HS-5 (cell line): Measurements from ENCODE around the gene TRABD2B.

Source experiments
- DNase-seq: peaks from one replicate; pipeline ENCODE4 v3.0.0-alpha.2; 2012; ENCODE audit warnings: low read depth

Gene TRABD2B

DNA sequence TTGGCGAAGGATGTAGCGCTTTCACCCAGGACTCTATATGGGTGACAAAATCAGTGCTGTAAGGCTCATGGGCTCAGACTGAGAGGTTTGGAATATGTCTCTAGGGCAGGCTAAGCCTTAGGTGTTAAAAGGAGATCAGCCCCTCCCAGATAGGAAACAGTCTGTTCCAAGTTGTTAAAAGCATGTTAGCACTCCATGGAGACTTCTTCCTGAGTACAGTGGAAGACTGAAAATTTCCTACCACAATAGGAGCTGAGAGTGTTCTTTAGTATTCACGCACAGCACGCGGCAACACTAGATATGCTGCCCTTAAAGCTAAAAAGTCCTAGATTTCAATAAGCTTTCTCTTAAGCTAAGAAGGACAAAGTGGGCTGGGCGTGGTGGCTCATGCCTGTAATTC, 122.1 kb downstream of the TRABD2B start:
- DNase-seq, result no peak

DNA sequence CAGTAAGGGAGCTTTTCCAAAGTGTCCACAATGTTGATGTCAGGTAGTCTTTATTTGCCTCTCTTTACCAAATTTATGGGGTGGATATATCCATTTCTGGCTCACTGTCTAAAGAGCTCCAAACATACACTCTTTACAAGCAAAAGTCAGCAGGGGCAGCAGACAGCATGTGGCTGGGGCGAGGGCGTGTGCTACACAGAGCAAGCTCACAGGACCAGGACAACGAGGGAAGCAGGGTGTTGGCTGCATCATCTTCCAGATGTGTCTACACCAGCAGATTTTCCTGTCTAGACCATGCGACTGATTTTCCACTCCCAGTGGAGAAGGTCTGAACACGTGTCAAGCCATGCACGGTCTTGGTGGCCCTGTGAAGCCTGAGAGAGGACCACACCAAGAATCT, 123.8 kb downstream of the TRABD2B start:
- DNase-seq, result no peak

DNA sequence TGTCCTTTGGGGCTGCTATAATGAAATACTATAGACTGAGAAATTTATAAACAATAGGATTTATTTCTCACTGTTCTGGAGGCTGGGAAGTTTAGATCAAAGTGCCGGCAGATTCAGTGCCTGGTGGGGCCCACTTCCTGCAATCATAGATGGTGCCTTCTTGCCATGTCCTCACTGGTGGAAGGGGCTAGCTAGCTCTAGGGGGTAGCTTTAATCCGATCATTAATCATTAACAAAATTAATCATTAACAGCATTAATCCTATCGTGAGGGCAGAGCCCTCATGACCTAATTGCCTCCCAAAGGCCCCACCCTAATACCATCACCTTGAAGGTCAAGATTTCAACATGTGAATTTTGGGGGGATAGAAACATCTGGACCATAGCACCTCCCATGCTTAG, 124.3 kb downstream of the TRABD2B start:
- no peak for DNase-seq

DNA sequence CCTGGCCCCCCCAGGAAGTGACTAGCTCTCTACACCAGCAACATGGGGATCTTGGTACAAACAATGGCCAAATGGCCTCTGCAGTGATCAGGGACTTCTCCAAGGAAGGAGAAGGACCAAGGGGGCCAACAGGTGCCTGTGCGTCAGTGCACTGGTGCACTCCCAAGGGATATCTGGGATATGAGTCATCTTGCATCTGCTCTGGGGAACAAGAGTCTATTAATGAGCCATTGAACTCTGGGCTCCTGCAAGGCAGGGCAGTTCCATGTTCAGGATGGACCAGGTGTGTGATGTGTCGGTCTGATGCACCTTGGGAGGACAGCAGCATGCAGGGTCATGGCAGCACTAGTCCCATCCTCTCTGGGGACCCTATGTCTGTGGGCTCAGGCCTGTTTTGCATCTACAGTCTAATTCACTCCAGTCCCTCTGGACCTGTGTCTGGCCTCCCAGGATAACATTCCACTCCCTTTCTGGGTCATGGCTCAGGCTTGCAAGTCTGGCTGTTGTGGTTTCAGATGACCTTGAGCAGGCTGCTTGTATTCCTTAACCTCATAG, 125.3 kb downstream of the TRABD2B start:
- DNase-seq, result no peak

DNA sequence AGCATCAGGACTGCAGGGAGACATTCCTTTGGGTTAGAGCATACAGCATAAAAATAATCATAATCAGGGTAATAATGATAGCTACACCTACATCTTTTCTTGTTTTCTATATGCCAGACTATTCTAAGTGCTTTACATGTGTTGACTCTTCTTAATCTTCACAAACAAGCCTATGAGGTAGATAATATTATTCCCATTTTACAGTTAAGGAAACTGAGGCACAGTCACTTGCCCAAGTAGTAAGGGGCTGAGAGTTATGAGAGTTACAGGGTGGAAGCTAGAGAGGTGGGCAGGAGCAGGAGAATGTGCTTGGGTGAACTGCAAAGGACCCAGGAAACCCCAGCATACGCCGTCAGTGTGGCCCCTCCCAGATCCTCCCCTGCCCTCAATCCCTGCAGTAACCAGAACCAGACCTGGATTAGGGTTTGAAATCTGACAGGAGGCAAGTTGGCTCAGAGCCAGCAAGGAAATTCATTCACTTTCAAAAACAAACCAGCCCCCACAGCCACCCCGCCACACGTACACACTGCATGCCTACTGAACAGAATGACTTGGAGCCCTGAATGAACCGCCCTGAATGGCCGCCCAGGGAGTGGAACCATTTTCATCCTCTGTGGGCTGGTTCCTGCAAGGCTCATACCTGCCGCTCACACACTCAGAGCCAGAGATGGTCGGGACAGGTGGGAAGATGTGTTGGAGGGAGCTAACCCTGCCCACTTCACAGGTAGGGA, 126.1 kb downstream of the TRABD2B start:
- no peak for DNase-seq

DNA sequence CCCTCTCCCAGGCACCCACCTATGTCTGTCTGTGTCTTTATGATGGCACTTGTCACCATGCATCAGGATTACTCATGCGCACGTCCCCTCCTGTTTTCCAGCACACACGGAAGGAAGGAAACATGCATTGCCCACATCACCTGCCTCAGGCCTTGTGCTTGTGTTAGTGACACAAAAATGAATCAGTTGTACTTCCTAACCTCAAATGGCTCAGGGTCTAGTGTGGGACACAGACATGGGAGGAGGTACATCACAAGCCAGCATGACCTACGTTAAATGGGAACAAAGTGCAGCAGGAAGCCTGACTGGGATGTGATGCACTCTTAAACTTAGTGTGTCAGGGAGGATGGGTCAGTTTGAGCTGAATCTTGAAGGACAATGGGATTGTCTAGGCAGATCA, 126.7 kb downstream of the TRABD2B start:
- no peak for DNase-seq

DNA sequence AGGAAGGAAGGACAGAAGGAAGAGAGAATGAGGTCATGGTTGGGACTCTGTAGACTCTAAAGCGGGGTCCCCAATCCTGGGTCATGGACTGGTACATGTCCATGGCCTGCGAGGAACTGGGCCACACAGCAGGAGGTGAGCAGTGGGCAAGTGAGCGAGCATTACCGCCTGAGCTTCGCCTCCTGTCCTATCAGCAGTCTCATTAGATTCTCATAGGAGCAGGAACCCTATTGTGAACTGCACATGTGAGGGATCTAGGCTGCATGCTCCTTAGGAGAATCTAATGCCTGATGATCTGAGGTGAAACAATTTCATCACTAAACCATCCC, 128.9 kb downstream of the TRABD2B start:
- DNase-seq, result no peak

DNA sequence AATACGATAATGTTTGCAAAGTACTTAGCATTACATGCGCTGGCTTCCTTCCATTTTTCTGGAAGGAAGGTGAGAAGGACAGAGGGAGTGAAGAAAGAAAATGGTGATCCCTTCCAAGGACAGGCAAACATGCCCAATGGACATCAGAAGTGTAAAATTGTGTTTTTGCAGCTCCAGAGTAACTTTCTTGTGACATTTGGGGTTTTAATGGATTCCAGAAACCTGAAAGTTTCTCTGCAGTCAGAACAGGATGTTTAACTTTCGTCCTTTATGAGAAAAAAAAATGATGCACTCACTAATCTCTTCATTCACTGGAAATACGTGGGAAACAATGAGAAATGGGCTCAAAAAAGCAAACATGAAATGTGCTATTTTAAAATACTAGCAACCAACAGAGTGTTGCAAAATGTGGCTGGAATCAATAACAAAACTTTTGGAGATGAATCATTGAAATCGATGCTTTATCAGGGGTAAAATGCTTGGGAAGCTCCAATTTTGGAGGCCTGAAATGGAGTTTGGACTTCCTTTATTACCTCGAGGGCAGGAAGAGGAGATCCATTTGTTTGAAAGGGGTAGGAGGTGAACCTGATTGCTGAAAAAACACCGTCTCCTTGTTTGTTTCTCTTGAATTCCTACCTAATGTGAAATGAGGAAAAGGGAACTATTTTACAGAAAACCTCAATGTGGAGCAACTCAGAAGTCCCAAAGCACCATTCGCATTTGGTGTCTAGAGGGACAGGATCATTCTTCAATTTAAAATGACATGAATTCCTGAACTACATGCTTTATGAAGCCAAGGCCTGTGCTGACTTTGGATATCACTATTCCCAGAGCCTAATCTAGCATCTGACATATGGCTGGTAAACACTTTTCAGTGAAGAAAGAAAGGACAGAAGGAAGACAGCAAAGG, 129.5 kb downstream of the TRABD2B start:
- no peak for DNase-seq

DNA sequence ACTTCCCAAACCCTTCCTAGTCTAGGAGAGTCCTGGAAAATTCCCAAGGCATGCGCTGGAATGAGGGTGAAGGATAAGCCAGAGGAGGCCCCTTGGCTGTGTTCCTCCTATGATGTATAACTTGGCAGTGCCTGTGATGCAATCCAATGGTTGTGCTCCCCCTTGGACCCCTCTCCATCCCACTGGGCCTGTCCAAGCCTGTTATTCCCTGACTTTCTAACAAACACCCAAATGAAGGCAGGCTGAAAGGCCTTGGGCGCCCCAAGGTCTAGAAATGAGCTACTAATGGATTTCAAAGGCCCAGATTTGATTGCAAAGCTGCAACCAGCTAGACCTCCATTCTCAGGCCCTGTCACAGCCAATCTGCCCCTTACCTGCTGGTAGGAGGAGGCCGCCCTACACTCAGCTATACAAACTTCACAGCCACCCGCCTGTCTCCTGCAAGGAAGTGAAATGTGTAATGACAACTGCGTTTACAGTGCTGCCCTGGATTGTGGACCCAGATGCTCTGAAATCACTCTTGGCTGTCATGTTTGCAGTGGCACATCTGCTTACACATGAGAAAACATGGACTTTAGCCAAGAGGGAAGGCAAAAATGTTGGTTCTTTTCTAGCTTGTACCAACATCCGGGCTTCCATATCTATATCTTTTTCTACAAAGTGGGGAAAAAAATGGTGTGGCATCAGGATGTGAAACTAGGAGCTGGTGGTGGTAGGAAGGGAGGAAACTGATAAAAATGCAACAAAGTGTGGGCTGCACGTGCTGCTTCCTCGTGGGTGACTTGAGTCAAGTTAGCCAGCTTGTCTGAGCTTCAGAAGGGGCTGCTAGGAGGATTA, 130.4 kb downstream of the TRABD2B start:
- DNase-seq, result no peak

DNA sequence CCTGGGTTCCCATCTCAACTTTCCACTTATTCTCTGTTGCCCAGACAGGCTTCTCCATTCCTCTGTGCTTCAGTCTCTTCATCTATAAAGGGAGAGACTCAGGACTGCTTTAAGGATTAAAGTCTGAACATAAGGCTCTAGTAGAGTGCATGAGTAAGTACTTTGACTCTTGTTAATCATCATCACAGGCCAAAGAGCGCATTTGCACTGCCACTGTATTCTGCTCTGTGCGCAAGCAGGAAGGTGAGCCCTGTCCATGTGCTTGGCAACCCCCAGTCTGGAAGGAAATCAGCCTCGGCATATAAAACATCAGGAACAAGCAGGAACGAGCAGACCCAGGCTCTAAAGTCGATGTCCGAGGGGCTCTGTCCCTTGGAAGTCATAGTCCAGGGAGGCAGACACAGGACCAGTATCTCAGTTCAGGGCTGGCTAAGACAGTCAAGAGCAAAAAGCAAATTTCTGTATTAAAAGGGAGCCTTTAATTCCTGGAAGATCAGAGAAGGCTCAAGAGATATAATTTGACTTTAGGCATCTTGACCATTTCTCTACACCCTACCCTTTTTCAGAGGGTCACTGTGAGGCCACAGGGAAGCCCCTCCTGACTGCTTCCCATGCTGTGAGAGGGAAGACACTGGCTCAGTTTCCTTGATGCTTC, 131.2 kb downstream of the TRABD2B start:
- no peak for DNase-seq

DNA sequence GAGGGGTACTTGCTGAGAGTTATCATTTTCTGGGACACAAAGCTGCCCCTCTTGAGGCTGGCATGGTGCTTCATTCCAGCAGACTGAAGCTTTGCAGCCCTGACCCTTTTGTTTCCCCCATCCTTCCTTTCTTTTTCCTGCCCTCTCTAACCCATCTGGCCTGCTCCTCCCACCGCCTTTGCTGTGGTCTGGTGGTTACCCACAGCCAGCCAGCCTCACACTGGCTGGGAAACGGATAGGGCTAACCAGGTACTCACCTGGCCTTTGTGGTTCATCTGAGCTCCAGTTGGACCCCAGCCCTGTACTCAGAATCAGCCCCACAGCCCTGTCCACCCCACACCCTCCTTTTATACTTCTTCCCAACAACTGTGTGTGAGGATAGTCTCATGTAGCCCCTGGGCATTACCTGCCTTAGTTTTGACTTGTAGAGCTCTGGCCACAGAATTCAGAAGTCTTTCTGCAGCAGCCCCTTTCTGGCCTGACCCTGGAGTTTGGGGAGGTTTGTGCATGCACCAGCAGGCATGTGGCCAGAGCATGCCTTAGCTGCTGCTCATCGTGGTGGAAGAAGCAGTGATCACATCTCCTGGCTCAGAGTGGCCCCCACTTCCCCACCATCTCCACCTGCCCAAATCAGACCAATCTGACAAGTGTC, 138.0 kb downstream of the TRABD2B start:
- DNase-seq, result no peak

DNA sequence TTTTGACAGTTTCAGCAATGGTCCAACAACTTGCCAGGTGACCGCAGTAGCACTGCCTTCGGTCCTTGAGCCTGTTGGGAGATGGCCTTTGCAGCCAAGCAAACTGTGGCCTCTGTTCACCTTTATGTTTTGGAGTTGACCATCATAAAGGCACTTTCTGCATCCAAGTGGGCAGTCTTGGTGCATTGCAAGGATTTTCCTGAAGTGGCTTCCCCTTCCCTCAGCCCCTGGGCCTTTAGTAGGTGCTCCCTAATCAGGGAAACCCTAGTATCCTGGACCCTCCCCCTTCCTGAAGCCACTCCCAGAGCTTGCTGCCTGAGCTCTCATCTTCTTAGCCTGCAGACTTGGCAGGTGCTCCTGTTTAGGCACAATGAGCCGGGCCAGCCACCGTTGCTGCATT, 140.2 kb downstream of the TRABD2B start:
- DNase-seq, result no peak

DNA sequence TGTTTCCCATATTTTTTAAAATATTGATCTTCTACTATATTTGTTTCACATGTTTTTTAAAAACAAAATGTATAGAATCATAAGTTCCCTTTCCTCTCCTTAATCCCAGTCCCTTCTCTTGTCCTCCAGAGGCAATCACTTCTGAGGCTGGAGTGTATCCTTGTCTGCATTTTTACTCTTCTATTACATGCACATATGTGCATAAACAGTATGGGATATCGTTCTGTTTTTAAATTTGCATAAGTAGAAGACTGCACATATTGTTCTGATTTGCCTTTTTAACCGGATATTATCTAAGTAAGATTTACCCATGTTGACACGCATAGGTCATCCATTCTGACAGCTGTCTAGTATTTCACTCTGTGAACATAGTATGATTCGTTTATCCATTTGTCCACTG, 142.0 kb downstream of the TRABD2B start:
- no peak for DNase-seq

DNA sequence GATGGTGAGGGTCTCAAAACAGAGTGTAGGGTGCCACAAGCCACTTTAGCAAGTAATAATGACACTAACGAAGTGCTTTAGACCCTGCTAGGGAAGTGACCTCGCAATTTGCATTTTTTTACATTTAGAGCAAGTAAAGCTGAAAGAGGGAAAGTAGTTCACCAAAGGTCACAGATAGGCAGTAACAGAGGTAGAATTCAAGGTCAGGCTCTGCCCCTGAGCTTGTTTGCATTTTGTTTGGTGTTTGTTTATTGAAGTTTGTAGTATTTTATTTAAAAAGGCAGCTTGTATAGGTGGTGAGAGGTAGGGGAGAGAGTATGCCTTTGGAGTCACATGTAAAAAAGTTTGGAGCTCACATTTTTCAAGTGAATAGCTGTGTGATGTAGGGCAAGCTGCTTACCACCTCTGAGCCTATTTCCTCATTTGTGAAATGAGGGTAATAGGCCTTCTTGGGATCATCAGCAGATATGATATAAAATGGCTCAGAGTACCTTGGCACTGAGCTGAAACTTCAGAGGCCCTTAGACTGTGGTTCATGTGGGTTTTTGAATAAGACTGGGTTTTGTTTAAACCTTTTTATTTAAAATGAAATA, 142.5 kb downstream of the TRABD2B start:
- no peak for DNase-seq

DNA sequence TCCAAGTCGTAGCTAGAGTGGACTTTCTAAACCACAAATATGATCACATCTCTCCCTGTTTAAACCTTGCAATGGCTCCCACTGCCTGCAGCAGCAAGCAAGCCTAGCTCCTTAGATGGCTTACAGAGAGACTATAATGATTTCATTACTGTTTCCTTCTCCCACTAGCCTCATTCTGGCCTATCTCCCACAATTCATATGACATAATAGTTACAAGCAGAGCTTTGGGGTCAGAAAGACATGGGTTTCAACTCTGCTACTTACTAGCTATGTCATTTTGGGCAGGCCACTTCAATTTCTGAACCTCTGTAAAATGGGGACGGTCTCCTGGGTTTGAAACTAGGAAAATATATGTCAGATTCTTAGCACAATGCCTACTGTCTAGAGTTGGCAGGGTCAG, 143.3 kb downstream of the TRABD2B start:
- no peak for DNase-seq

DNA sequence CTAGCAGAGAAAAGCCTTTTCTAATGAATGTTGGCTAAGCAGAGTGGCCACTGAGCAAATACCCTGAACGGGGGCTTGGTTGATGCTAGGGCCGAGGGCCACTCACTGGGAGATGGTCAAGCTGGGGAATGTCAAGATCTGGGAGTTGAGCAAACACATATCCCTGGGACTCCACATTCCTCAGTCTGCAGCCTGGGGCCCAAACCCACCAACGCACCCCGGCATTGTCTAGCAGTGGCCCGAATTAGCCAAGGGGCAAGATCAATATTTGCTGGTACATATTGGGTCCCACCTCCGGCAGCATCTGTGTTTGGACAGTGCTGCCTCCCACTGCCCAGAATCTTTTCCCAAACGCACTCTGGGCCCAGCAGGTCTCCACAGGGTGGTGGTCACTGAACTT, 144.1 kb downstream of the TRABD2B start:
- DNase-seq, result no peak

DNA sequence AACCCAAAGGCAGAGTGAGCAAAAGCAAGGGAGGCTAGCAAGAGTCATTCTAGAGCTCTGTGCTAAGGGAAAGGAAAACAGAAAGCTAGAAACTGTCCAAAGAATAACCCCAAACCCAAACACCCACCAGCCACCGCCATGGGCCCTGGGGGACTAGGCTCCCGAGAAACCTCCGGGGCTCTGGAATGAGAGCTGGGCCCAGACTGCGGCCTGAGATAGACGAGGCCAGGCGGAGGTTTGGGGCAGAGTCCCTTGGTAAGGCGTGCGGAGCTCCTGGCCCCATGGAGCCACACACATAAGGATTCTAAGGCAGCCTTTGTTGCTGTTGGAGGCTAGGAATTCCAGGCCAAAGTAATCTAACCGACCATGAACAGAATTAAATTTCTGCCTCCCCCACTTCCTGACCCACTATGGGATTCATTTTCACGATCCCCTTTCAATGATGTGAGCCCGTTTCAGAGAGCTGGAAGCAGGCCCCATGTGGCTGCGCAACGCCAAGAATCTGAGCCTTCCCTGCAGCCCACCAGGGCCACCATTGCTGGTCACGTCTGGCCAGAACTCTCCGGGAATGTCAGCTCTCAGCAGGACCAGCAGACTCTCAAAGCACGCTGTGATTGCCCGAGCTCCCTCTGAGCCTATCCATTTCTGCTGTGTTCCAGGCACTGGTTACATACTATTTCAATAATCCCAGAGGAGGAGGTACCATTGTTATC, 145.0 kb downstream of the TRABD2B start:
- no peak for DNase-seq

DNA sequence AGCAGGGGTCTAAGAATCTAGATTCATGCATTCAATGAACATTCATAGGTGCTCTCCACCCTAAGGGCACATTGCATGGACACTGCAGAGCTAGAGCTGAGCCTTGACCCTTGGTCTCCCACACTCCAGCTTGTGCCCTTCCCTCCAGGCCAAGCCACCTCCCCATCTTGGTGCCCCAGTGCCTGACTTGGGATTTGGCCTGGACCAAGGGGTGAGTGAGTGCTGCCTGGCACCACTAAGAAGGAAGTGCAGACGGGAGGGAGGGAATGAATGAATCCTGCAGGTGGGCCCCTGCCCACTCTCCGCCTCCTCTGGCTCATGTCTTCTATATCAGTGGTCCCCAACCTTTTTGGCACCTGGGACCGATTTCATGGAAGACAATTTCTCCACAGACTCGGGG, 146.7 kb downstream of the TRABD2B start:
- no peak for DNase-seq

DNA sequence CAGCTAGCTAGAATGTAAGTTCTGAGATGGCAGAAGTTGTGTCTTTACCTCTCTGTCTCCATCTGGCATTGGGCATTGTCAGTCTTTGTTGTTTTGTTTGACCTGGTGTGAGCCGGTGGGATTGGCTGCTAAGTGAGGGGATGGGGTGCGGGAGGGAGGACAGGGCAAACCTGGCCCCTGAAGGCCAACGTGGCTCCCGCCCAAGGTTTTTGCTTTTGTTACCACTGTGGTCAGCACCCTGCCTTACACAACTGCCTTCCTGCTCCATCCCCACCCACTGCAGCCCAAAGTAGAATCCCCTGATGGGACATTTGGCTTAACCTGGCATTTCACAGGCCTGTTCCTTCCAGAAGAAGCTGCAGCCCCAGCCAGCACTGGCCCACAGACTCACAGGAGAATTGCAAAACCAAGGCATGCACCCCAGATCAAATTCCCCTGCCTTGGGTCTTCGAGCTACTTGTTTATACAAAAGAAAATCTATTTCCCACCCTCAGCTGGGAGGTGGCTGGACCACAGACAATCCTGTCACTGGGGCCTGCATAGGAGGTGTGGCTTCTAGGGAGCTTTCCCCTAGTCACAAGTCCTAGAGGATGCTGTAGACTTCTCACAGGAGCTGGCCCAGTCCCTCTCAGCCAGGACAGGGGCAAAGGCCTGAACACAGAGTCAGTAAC, 147.5 kb downstream of the TRABD2B start:
- no peak for DNase-seq
